Vagina (tissue), 2 donors: ENCODE results near the gene DSE. TPM values are rescaled to one million over a fixed set of nuclear protein-coding genes. Genes with fewer than 3 reads are reported as not detected.
A peak's percentile ranks its signal among the peaks of the same experiment; 100 is the strongest.

Experiments used
- DNase-seq, 2 donors: peaks; one replicate each; pipeline ENCODE4 v3.0.0-alpha.2; 2017; ENCODE audit errors: extremely low spot score in 2 of 2
- H3K27ac ChIP-seq: fragments of 200-600 bp; sonication (generic); one replicate; pipeline ENCODE4 v1.5.1; 2019
- H3K27me3 ChIP-seq: fragments of 200-600 bp; sonication (generic); one replicate; pipeline ENCODE4 v1.5.1; 2019
- H3K36me3 ChIP-seq, 2 donors: fragments of 200-600 bp; sonication (generic); one replicate each; pipeline ENCODE4 v1.5.1; 2017 to 2019
- H3K4me1 ChIP-seq: fragments of 200-600 bp; sonication (generic); one replicate; pipeline ENCODE4 v1.5.1; 2019
- H3K4me3 ChIP-seq, 2 donors: fragments of 200-600 bp; sonication (generic); 1 replicate in 1 of 2; 2 replicates in 1 of 2; pipeline ENCODE4 v1.5.1; 2016 to 2019
- H3K9me3 ChIP-seq: fragments of 200-600 bp; sonication (generic); one replicate; pipeline ENCODE4 v1.5.1; 2019
- CTCF ChIP-seq, 3 experiments: fragments of 450-650 bp in 2 of 3; fragments of 200-600 bp in 1 of 3; sonication (generic) in 1 of 3; IDR thresholded peaks; one replicate each; pipeline ENCODE4 v1.5.1; 2017 to 2019; ENCODE audit warnings: antibody characterized with exemption in 3 of 3, mild to moderate bottlenecking in 2 of 3, moderate library complexity in 2 of 3
- POLR2A ChIP-seq, 2 donors: fragments of 450-650 bp; IDR thresholded peaks; one replicate each; pipeline ENCODE4 v1.6.1; 2017; ENCODE audit warnings: antibody characterized with exemption in 2 of 2, mild to moderate bottlenecking in 2 of 2, moderate library complexity in 2 of 2
- POLR2AphosphoS5 ChIP-seq, 2 donors: sonication (generic); formaldehyde crosslinking; IDR thresholded peaks; one replicate each; pipeline ENCODE4 v1.9.0; 2017; ENCODE audit warnings: antibody characterized with exemption in 2 of 2, mild to moderate bottlenecking in 2 of 2, low read depth in 1 of 2; ENCODE audit not compliant: insufficient read depth in 1 of 2
- intact Hi-C: fragments of 100-400 bp; cut with DNase I; formaldehyde crosslinking; loops from one replicate; pipeline ENCODE4 v1.15.1; 2023
- total RNA-seq: library from RNA; depleted of rRNA; stranded (reverse); fragments of >200 nt; gene quantifications from one replicate; pipeline ENCODE4 v1.2.3, GENCODE V29; 2016

Gene DSE
- total RNA-seq, 1 donor from 2014 or later: 33.1 TPM

GRCh38 chr6:116456927-116457326 lies 86.2 kb downstream of the DSE start:
- H3K27ac ChIP-seq: no peak overlapping the region
- no peaks in the 10 kb centered on the region for H3K4me1 ChIP-seq
- no peak overlapping the region for H3K4me3 ChIP-seq
- TF ChIP-seq POLR2A (IDR thresholded peaks at IDR 0.05): no peak
- TF ChIP-seq CTCF (IDR thresholded peaks at IDR 0.05): no peak
- TF ChIP-seq POLR2AphosphoS5 (IDR thresholded peaks at IDR 0.05; ENCODE audit: insufficient read depth in 1 of 2, low read depth in 1 of 2): no peak
- H3K9me3 ChIP-seq: no peaks in the 10 kb centered on the region
- intact Hi-C loops: no loop called here
- H3K36me3 ChIP-seq: no peaks in the 10 kb centered on the region
- no peak for DNase-seq
- H3K27me3 ChIP-seq: no peaks in the 10 kb centered on the region

GRCh38 chr6:116458264-116458663 lies 87.5 kb downstream of the DSE start:
- TF ChIP-seq CTCF (IDR thresholded peaks at IDR 0.05) (no peak), POLR2AphosphoS5 (IDR thresholded peaks at IDR 0.05; ENCODE audit: insufficient read depth in 1 of 2, low read depth in 1 of 2) (no peak), POLR2A (IDR thresholded peaks at IDR 0.05) (no peak)
- H3K9me3 ChIP-seq: no peaks in the 10 kb centered on the region
- H3K4me1 ChIP-seq: no peaks in the 10 kb centered on the region
- H3K36me3 ChIP-seq: no peaks in the 10 kb centered on the region
- H3K4me3 ChIP-seq: no peak overlapping the region
- intact Hi-C loops: no loop called here
- DNase-seq: no peak
- H3K27me3 ChIP-seq: no peaks in the 10 kb centered on the region
- H3K27ac ChIP-seq: no peak overlapping the region

GRCh38 chr6:116459927-116460326 lies 89.2 kb downstream of the DSE start:
- H3K9me3 ChIP-seq: no peaks in the 10 kb centered on the region
- no peak overlapping the region for H3K27ac ChIP-seq
- no peak for DNase-seq
- H3K36me3 ChIP-seq: no peaks in the 10 kb centered on the region
- TF ChIP-seq CTCF (IDR thresholded peaks at IDR 0.05): no peak
- no peak for TF ChIP-seq POLR2AphosphoS5 (IDR thresholded peaks at IDR 0.05; ENCODE audit: insufficient read depth in 1 of 2, low read depth in 1 of 2)
- no peak for TF ChIP-seq POLR2A (IDR thresholded peaks at IDR 0.05)
- H3K4me1 ChIP-seq: no peaks in the 10 kb centered on the region
- intact Hi-C loops: no loop called here
- no peaks in the 10 kb centered on the region for H3K27me3 ChIP-seq
- H3K4me3 ChIP-seq: no peak overlapping the region

GRCh38 chr6:116461331-116461931 lies 90.7 kb downstream of the DSE start, which contains the start of gene CALHM6:
Gene CALHM6, plus strand, starts transcription at chr6:116461375. Its CDS starts 555 bp downstream, at chr6:116461930.
- Histone ChIP-seq H3K4me3 (peak within 1 kb of the TSS; percentile 37 to 48), H3K36me3 (no peaks in the 10 kb centered on the region), H3K27ac (no peak within 1 kb of the TSS), H3K4me1 (no peaks in the 10 kb centered on the region), H3K9me3 (no peaks in the 10 kb centered on the region), H3K27me3 (no peaks in the 10 kb centered on the region)
- intact Hi-C loops: no loop called here
- no peak for TF ChIP-seq CTCF (IDR thresholded peaks at IDR 0.05)
- TF ChIP-seq POLR2A (IDR thresholded peaks at IDR 0.05): no peak
- no peak for TF ChIP-seq POLR2AphosphoS5 (IDR thresholded peaks at IDR 0.05; ENCODE audit: insufficient read depth in 1 of 2, low read depth in 1 of 2)
- DNase-seq: no peak
